BJ (cell line): ENCODE data around the gene COBL. TPM values are rescaled to one million over a fixed set of nuclear protein-coding genes. Genes with fewer than 3 reads are reported as not detected.

Source experiments
- CTCF ChIA-PET: fragments of 350-600 bp; formaldehyde crosslinking; extraction: SDS; loops from one replicate; lab custom pipeline; 2021; ENCODE audit warnings: antibody characterized with exemption, inconsistent platforms; lab: Yijun Ruan, JAX
- POLR2A ChIA-PET: fragments of 300-600 bp; sonication (Branson Sonifier 250); formaldehyde crosslinking; extraction: SDS; loops from one replicate; lab custom pipeline; 2021; ENCODE audit warnings: antibody characterized with exemption; lab: Charles Lee
- DNase-seq: peaks from one replicate; pipeline ENCODE4 v3.0.0-alpha.2; 2011; ENCODE audit warnings: low read depth
- H3K27me3 ChIP-seq: 2 replicates; pipeline ENCODE4 v1.6.0; 2011; ENCODE audit warnings: low read length; ENCODE audit not compliant: control insufficient read depth, insufficient read depth
- H3K36me3 ChIP-seq: 2 replicates; pipeline ENCODE4 v1.5.1; 2011; ENCODE audit warnings: low read length; ENCODE audit not compliant: control insufficient read depth, insufficient read depth
- H3K4me3 ChIP-seq: 2 replicates; pipeline ENCODE4 v1.5.1; 2011; ENCODE audit warnings: low read depth, mild to moderate bottlenecking, control low read depth, low read length
- CTCF ChIP-seq: IDR thresholded peaks from 2 replicates; pipeline ENCODE4 v1.5.1; 2011; ENCODE audit warnings: low read depth, mild to moderate bottlenecking, control low read depth, inconsistent platforms, low read length, moderate library complexity; ENCODE audit not compliant: insufficient read depth
- polyA plus RNA-seq: library from polyadenylated mRNA; depleted of rRNA; stranded (reverse); fragments of >200 nt; gene quantifications from 2 replicates; pipeline ENCODE4 v1.2.3, GENCODE V29; 2011

COBL gene
- polyA plus RNA-seq, 1 experiment: not detected

GRCh38 chr7:51053160-51053925 lies 263.3 kb downstream of the COBL start:
- no peak overlapping the region for H3K4me3 ChIP-seq
- H3K36me3 ChIP-seq: no peaks in the 10 kb centered on the region
- TF ChIP-seq CTCF: no peak
- CTCF ChIA-PET: interaction anchor here (0.9 to 1.5 kb wide), 3 partner anchors 14 to 89 kb away, joined by 3 read pairs; no protein-coding TSS in a partner anchor
- POLR2A ChIA-PET: no interaction called here
- H3K27me3 ChIP-seq: peaks cover 9% of the 10 kb centered on the region
- DNase-seq: no peak

- peaks cover 16% of the 10 kb centered on the region for H3K27me3 ChIP-seq
- H3K4me3 ChIP-seq: no peak overlapping the region
- TF ChIP-seq CTCF: no peak
- ChIA-PET CTCF (interaction anchor here (1.2 kb wide), 1 partner anchor 9 kb away, joined by 3 read pairs; no protein-coding TSS in a partner anchor), POLR2A (no interaction called here)
- no peak for DNase-seq
- no peaks in the 10 kb centered on the region for H3K36me3 ChIP-seq
Measured at GRCh38 chr7:51046482-51046881, 270.1 kb downstream of the COBL start.

- ChIA-PET POLR2A (no interaction called here), CTCF (interaction anchor here (1.2 to 1.5 kb wide), 2 partner anchors 9 to 12 kb away, joined by 3 to 7 read pairs; no protein-coding TSS in a partner anchor)
- no peak for DNase-seq
- H3K27me3 ChIP-seq: peaks cover 16% of the 10 kb centered on the region
- no peak overlapping the region for H3K4me3 ChIP-seq
- H3K36me3 ChIP-seq: no peaks in the 10 kb centered on the region
- no peak for TF ChIP-seq CTCF
Measured at GRCh38 chr7:51046103-51046466, 270.5 kb downstream of the COBL start.

- POLR2A ChIA-PET: no interaction called here
Measured at GRCh38 chr7:51045319-51046102, 271.1 kb downstream of the COBL start.

More at GRCh38 chr7:51045319-51046102, 271.1 kb downstream of the COBL start:
- no peak for TF ChIP-seq CTCF
- CTCF ChIA-PET: interaction anchor here (1.2 to 1.5 kb wide), 2 partner anchors 10 to 11 kb away, joined by 3 to 7 read pairs; no protein-coding TSS in a partner anchor
- H3K4me3 ChIP-seq: no peak overlapping the region
- H3K36me3 ChIP-seq: no peaks in the 10 kb centered on the region
- H3K27me3 ChIP-seq: peaks cover 14% of the 10 kb centered on the region
- DNase-seq: peak; percentile 28
